Muscle of leg (tissue), 11 donors: Measurements from ENCODE around the gene MCHR1. TPM values are rescaled to one million over a fixed set of nuclear protein-coding genes. Genes with fewer than 3 reads are reported as not detected.
A peak's percentile ranks its signal among the peaks of the same experiment; 100 is the strongest.
"Not testable (repeated sequence)": the region's sequence is repeated elsewhere in the genome, so short reads cannot be mapped to it uniquely, and the experiment has no call there.

Source experiments
- DNase-seq: peaks from one replicate; pipeline ENCODE4 v3.0.0; 2013
- H3K27ac ChIP-seq: one replicate; pipeline ENCODE4 v1.5.1; 2013; ENCODE audit warnings: mild to moderate bottlenecking, low read length, control low read depth
- H3K27me3 ChIP-seq: one replicate; pipeline ENCODE4 v1.6.1; 2013; ENCODE audit warnings: low read length; ENCODE audit not compliant: control insufficient read depth, insufficient read depth
- H3K36me3 ChIP-seq: one replicate; pipeline ENCODE4 v1.6.1; 2013; ENCODE audit warnings: low read length; ENCODE audit not compliant: control insufficient read depth, insufficient read depth
- H3K4me1 ChIP-seq: one replicate; pipeline ENCODE4 v1.6.1; 2013; ENCODE audit warnings: low read length; ENCODE audit not compliant: control insufficient read depth, insufficient read depth
- H3K4me3 ChIP-seq: one replicate; pipeline ENCODE4 v1.5.1; 2013; ENCODE audit warnings: low read length, control low read depth
- H3K9me3 ChIP-seq: replicated peaks from 2 replicates; pipeline ENCODE4 v1.6.1; 2013; ENCODE audit warnings: low read depth, low read length; ENCODE audit not compliant: control insufficient read depth
- WGBS: methylation state at CpG from one replicate; pipeline ENCODE4 v1.1.5; 2013; ENCODE audit warnings: missing lambda C conversion rate; ENCODE audit not compliant: insufficient coverage; 5-methylcytosine and 5-hydroxymethylcytosine counted together
- polyA plus RNA-seq, 8 donors: library from polyadenylated mRNA; unstranded; fragments of 120-200 nt; gene quantifications; one replicate each; pipeline versions ENCODE4 v1.2.1 to v1.2.3, GENCODE V29; 2013; ENCODE audit warnings: inconsistent platforms in 1 of 8, low replicate concordance in 1 of 8; ENCODE audit not compliant: insufficient read length in 8 of 8, insufficient read depth in 1 of 8
- total RNA-seq: library from RNA; stranded (reverse); fragments of 120-200 nt; gene quantifications from one replicate; pipeline ENCODE4 v1.2.4, GENCODE V29; 2013

MCHR1 gene
- total and polyA plus RNA-seq, 9 donors, result 0.14 to 0.56 (median 0.26) TPM

DNA sequence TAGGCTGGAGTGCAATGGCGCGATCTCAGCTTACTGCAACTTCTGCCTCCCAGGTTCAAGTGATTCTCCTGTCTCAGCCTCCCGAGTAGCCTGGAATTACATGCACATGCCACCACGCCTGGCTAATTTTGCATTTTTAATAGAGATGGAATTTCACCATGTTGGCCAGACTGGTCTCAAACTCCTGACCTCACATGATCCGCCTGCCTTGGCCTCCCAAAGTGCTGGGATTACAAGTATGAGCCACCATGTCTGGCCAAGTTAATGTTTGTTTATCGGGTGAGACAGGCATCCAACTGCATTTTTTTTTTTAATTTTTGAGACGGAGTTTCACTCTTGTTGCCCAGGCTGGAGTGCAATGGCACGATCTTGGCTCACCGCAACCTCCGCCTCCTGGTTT lies 22.6 kb upstream of the MCHR1 start:
- not testable (repeated sequence) for H3K27me3 ChIP-seq, H3K4me3 ChIP-seq, H3K27ac ChIP-seq, DNase-seq, H3K9me3 ChIP-seq, H3K36me3 ChIP-seq
- WGBS, result 91% methylated on average over 8 of the region's 10 CpGs
- peaks cover 37% of the 10 kb centered on the region for H3K4me1 ChIP-seq

DNA sequence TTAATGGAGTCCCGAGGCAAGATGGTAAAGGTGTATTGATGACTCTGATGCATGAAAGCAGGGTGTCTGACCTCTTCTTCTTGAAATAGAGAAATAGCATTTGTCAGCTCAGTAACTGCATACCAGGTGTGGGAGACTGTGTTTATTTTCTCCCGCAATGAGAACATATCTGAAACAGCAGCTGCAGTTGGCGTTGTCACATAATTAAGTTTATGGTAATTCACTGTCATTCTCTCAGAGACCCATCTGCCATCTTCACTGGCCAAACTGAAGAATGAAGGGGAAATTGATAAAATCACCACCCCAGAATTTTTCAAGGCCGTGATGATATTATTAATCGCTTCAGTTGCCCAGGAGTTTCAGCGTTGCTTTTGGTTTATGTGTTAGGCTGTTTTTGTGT lies 20.1 kb upstream of the MCHR1 start:
- Histone ChIP-seq H3K27ac (no peak overlapping the region), H3K9me3 (no peaks in the 10 kb centered on the region), H3K27me3 (no peaks in the 10 kb centered on the region), H3K4me1 (peaks cover 15% of the 10 kb centered on the region), H3K36me3 (no peaks in the 10 kb centered on the region), H3K4me3 (no peak overlapping the region)
- WGBS, result 75% methylated on average over 1 of the region's 6 CpGs
- no peak for DNase-seq

DNA sequence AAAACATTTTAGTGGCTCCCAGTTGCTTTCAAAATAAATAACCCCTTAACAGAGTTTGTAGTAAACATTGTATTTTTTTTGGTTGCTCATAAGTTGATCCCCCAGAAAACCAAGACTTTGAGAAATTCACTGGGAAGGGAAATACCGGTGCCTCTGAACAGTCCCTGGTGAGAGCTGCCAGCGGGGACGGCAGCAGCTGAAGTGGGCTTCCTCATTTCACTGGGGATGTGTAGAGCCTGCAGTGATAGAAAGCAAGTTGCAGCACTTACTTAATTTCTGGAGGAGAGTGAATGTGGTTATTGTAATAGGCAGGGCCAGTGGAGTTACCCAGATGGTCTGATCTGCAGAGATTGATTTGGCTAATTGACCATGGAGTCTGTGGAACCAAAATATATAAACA lies 18.6 kb upstream of the MCHR1 start:
- DNase-seq, result no peak
- Histone ChIP-seq H3K9me3 (no peaks in the 10 kb centered on the region), H3K27me3 (no peaks in the 10 kb centered on the region), H3K4me1 (peaks cover 9% of the 10 kb centered on the region), H3K27ac (no peak overlapping the region), H3K4me3 (no peak overlapping the region), H3K36me3 (no peaks in the 10 kb centered on the region)
- WGBS, result 53% methylated on average over 3 of the region's 3 CpGs

DNA sequence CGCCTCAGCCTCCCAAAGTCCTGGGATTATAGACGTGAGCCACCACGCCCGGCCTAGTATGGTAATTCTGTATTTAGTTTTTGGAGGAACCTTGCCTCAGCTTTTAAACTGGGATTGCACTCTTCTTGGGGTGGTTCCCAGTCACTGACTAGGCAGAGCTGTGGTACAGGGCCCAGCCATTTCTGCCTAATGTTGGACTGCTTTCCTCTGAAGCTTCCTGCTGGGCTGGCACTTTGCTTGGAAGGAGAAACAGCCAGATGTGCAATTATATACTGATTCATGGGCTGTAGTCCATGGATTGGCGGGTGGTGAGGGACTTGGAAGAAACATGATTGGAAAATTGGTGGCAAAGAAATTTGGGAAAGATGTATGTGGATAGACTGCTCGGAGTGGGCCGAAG lies 17.6 kb upstream of the MCHR1 start:
- Histone ChIP-seq H3K4me1 (peaks cover 9% of the 10 kb centered on the region), H3K27me3 (no peaks in the 10 kb centered on the region), H3K9me3 (no peaks in the 10 kb centered on the region), H3K4me3 (no peak overlapping the region), H3K27ac (no peak overlapping the region), H3K36me3 (no peaks in the 10 kb centered on the region)
- WGBS, result 82% methylated on average over 7 of the region's 7 CpGs
- no peak for DNase-seq

GRCh38 chr22:40665312-40665711 lies 14.0 kb upstream of the MCHR1 start:
- WGBS, result 83% methylated on average over 2 of the region's 4 CpGs
- H3K4me3 ChIP-seq, result no peak overlapping the region
- no peaks in the 10 kb centered on the region for H3K36me3 ChIP-seq
- H3K27ac ChIP-seq, result peak overlapping the region; percentile 77
- H3K4me1 ChIP-seq, result peaks cover 9% of the 10 kb centered on the region
- H3K27me3 ChIP-seq, result no peaks in the 10 kb centered on the region
- no peaks in the 10 kb centered on the region for H3K9me3 ChIP-seq
- DNase-seq, result peak; percentile 83

GRCh38 chr22:40666151-40666848 lies 13.0 kb upstream of the MCHR1 start:
- peak; percentile 95 for DNase-seq
- H3K4me3 ChIP-seq, result no peak overlapping the region
- peak overlapping the region; percentile 52 for H3K27ac ChIP-seq
- H3K36me3 ChIP-seq, result no peaks in the 10 kb centered on the region
- H3K27me3 ChIP-seq, result no peaks in the 10 kb centered on the region
- WGBS, result 54% methylated on average over 2 of the region's 7 CpGs
- H3K9me3 ChIP-seq, result no peaks in the 10 kb centered on the region
- H3K4me1 ChIP-seq, result peaks cover 9% of the 10 kb centered on the region

DNA sequence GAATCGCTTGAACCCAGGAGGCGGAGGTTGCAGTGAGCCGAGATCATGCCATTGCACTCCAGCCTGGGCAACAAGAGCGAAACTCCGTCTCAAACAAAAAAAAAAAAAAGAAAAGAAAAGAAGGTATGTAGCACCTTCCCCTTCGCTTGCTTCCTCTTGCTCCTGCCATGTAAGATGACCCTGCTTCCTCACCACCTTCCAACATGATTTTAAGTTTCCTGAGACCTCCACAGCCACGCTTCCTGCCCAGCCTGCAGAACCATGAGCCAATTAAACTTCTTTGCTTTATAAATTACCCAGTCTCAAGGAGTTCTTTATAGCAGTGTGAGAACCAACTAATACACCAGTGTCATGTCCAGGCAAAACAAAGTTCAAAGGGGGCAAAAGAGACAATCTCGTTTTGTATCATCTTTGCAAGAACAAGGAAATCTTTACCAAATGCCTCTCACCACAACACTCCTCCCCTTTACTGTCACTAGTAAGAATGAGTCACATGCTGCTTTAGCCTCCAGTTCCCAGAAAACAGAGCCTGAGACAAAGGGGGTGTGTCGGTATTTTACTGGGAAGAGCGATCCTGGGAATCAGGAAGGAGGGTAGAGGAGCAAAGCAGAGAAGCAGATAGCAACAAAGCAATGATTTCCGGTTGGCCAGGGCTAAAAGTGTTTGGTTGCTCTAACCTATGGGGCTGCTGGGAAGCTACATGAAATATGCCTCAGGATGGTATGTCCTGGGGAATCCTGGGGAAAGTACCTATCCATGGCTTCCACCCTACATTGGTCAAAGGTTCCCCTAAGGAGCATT lies 10.5 kb upstream of the MCHR1 start:
- Histone ChIP-seq H3K27me3 (no peaks in the 10 kb centered on the region), H3K9me3 (no peaks in the 10 kb centered on the region), H3K27ac (peak overlapping the region; percentile 33), H3K36me3 (no peaks in the 10 kb centered on the region), H3K4me1 (peaks cover 9% of the 10 kb centered on the region), H3K4me3 (no peak overlapping the region)
- 56% methylated on average over 2 of the region's 11 CpGs for WGBS
- DNase-seq, result peak; percentile 49

DNA sequence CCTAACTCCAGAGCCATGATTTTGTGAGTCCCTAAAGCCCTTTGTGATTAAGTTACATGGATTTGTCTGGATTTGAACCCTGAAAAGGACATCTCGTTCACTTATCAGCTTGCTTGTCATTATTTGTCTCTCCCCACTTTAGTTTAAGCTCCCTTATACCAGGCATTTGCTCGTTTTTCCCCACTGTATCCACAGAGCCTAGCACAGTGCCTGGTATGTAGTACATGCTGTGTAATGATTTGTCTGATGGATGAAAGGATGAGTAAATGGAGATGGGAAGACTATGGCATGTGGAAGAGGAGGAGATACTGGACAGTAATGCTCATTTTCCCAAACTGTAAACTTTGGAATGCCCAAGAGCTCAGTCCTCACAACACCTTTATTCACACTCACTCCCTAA lies 9.2 kb upstream of the MCHR1 start:
- Histone ChIP-seq H3K27me3 (no peaks in the 10 kb centered on the region), H3K27ac (no peak overlapping the region), H3K4me3 (no peak overlapping the region), H3K36me3 (no peaks in the 10 kb centered on the region), H3K4me1 (peaks cover 4% of the 10 kb centered on the region), H3K9me3 (no peaks in the 10 kb centered on the region)
- WGBS, result no CpG with 5 or more reads among the region's 2 CpGs
- DNase-seq, result no peak

GRCh38 chr22:40671369-40671768 lies 7.9 kb upstream of the MCHR1 start:
- H3K9me3 ChIP-seq, result no peaks in the 10 kb centered on the region
- no peaks in the 10 kb centered on the region for H3K36me3 ChIP-seq
- no peak overlapping the region for H3K27ac ChIP-seq
- no peaks in the 10 kb centered on the region for H3K4me1 ChIP-seq
- WGBS, result 92% methylated on average over 12 of the region's 13 CpGs
- no peak for DNase-seq
- H3K4me3 ChIP-seq, result no peak overlapping the region
- H3K27me3 ChIP-seq, result no peaks in the 10 kb centered on the region

DNA sequence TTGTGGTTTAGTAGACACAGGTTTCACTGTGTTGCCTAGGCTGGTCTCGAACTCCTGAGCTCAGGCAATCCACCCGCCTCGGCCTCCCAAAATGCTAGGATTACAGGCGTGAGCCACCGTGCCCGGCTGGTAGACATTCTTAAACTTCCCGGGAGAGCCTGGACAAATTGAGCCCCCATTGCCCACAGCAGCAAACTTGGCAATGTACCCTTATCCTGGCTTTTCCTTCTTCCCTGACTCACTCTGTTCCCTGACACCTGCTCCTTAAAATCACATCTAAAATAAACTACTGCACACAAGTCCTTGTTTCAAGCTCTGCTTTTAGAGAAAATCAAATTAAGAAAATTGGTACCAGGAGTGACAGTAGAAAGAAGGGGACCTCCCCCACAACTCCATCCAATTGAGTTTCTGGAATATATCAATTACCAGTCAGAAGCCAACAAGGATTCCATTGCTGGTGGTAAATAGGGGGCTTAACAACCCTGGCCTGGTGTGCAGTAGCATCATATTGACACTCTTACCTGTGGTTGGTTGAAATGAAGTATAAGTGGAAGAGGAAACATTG lies 7.4 kb upstream of the MCHR1 start:
- H3K27me3 ChIP-seq, result no peaks in the 10 kb centered on the region
- H3K9me3 ChIP-seq, result no peaks in the 10 kb centered on the region
- H3K36me3 ChIP-seq, result no peaks in the 10 kb centered on the region
- no peak overlapping the region for H3K27ac ChIP-seq
- no peak for DNase-seq
- H3K4me1 ChIP-seq, result no peaks in the 10 kb centered on the region
- WGBS, result 81% methylated on average over 7 of the region's 7 CpGs
- no peak overlapping the region for H3K4me3 ChIP-seq
